ENCODE data around the gene IGFN1.

The IGFN1 gene

GRCh38 chr1:201185123-201185453 is 5.5 kb upstream of the IGFN1 start:
- no peak for DNase-seq (ENCODE audit: low spot score)

GRCh38 chr1:201185527-201186128 is 5.0 kb upstream of the IGFN1 start:
- DNase-seq (ENCODE audit: low spot score), result no peak

GRCh38 chr1:201186192-201186591 is 4.4 kb upstream of the IGFN1 start:
- no peak for DNase-seq (ENCODE audit: low spot score)

GRCh38 chr1:201189085-201189484 is 1.5 kb upstream of the IGFN1 start:
- DNase-seq (ENCODE audit: low spot score), result no peak

- no peak for DNase-seq (ENCODE audit: low spot score)
These were observed 619 bp upstream of the IGFN1 start for GRCh38 chr1:201190005-201190404.

GRCh38 chr1:201191653-201192260 is 1.1 kb downstream of the IGFN1 start:
- no peak for DNase-seq (ENCODE audit: low spot score)

- DNase-seq (ENCODE audit: low spot score), result no peak
These were observed 1.7 kb downstream of the IGFN1 start for GRCh38 chr1:201192261-201192788.

- DNase-seq (ENCODE audit: low spot score), result no peak
These were observed 3.4 kb downstream of the IGFN1 start for GRCh38 chr1:201194046-201194445.

GRCh38 chr1:201198598-201198997 is 8.0 kb downstream of the IGFN1 start:
- DNase-seq (ENCODE audit: low spot score), result no peak

GRCh38 chr1:201205036-201205435 is 14.4 kb downstream of the IGFN1 start:
- DNase-seq (ENCODE audit: low spot score), result no peak

- no peak for DNase-seq (ENCODE audit: low spot score)
These were observed 15.6 kb downstream of the IGFN1 start for GRCh38 chr1:201206176-201206575.

- DNase-seq (ENCODE audit: low spot score), result no peak
These were observed 16.4 kb downstream of the IGFN1 start for GRCh38 chr1:201207046-201207445.

- DNase-seq (ENCODE audit: low spot score), result no peak
These were observed 17.6 kb downstream of the IGFN1 start for GRCh38 chr1:201208236-201208635.

GRCh38 chr1:201212056-201212455 is 21.4 kb downstream of the IGFN1 start:
- DNase-seq (ENCODE audit: low spot score), result no peak

- no peak for DNase-seq (ENCODE audit: low spot score)
These were observed 21.9 kb downstream of the IGFN1 start for GRCh38 chr1:201212461-201213055.

- no peak for DNase-seq (ENCODE audit: low spot score)
These were observed 22.6 kb downstream of the IGFN1 start for GRCh38 chr1:201213106-201213770.

- no peak for DNase-seq (ENCODE audit: low spot score)
These were observed 23.3 kb downstream of the IGFN1 start for GRCh38 chr1:201213926-201214325.

GRCh38 chr1:201214461-201214860 is 23.8 kb downstream of the IGFN1 start:
- DNase-seq (ENCODE audit: low spot score), result no peak

GRCh38 chr1:201214886-201215285 is 24.3 kb downstream of the IGFN1 start:
- DNase-seq (ENCODE audit: low spot score), result no peak

- no peak for DNase-seq (ENCODE audit: low spot score)
These were observed 25.1 kb downstream of the IGFN1 start for GRCh38 chr1:201215531-201216357.

GRCh38 chr1:201216395-201217085 is 25.9 kb downstream of the IGFN1 start:
- no peak for DNase-seq (ENCODE audit: low spot score)

- DNase-seq (ENCODE audit: low spot score), result no peak
These were observed 26.5 kb downstream of the IGFN1 start for GRCh38 chr1:201217146-201217545.
